CD4-positive, alpha-beta T cell (primary cell): ENCODE measurements around the gene PLXNB3. TPM values are rescaled to one million over a fixed set of nuclear protein-coding genes. Genes with fewer than 3 reads are reported as not detected.
A peak's percentile ranks its signal among the peaks of the same experiment; 100 is the strongest.
"Not testable (repeated sequence)": the region's sequence is repeated elsewhere in the genome, so short reads cannot be mapped to it uniquely, and the experiment has no call there.

Experiments
- ATAC-seq: fragments of 200-7000 bp; cut with Tn5 transposase; one replicate; pipeline ENCODE4 v1.10.0; 2022; ENCODE audit warnings: mild to moderate bottlenecking; ENCODE audit not compliant: poor library complexity
- CTCF ChIA-PET: fragments of 350-600 bp; sonication (Branson Sonifier 250); formaldehyde crosslinking; loops from one replicate; lab custom pipeline; 2021; ENCODE audit warnings: antibody characterized with exemption, inconsistent platforms; lab: Charles Lee
- POLR2A ChIA-PET: fragments of 350-600 bp; sonication (Branson Sonifier 250); formaldehyde crosslinking; loops from one replicate; lab custom pipeline; 2021; ENCODE audit warnings: antibody characterized with exemption, inconsistent platforms; lab: Charles Lee
- DNase-seq, 14 experiments: peaks; one replicate each; pipeline ENCODE4 v3.0.0-alpha.2; 2013 to 2020; ENCODE audit warnings: mixed read lengths in 2 of 14
- H3K27ac ChIP-seq, 2 donors: one replicate each; pipeline versions ENCODE4 v1.5.1 to v1.7.0; 2013; ENCODE audit warnings: low read length in 2 of 2, low read depth in 1 of 2, mild to moderate bottlenecking in 1 of 2
- H3K27me3 ChIP-seq, 2 experiments: 1 replicate in 1 of 2; 2 replicates in 1 of 2; pipeline versions ENCODE4 v1.6.1 to v1.7.0; 2013; ENCODE audit warnings: low read length in 2 of 2, control low read depth in 1 of 2, mild to moderate bottlenecking in 1 of 2, moderate library complexity in 1 of 2; ENCODE audit not compliant: insufficient read depth in 2 of 2, control insufficient read depth in 1 of 2
- H3K36me3 ChIP-seq: one replicate; pipeline ENCODE4 v1.6.1; 2013; ENCODE audit warnings: low read length, control low read depth; ENCODE audit not compliant: insufficient read depth
- H3K4me1 ChIP-seq: one replicate; pipeline ENCODE4 v1.6.1; 2013; ENCODE audit warnings: low read length, control low read depth; ENCODE audit not compliant: insufficient read depth
- H3K4me3 ChIP-seq: one replicate; pipeline ENCODE4 v1.5.1; 2013; ENCODE audit warnings: mild to moderate bottlenecking, low read length, moderate library complexity
- H3K9me3 ChIP-seq, 2 experiments: 1 replicate in 1 of 2; 2 replicates in 1 of 2; pipeline versions ENCODE4 v1.6.1 to v1.7.0; 2013; ENCODE audit warnings: low read length in 2 of 2, mild to moderate bottlenecking in 2 of 2, control low read depth in 1 of 2, moderate library complexity in 1 of 2; ENCODE audit not compliant: control insufficient read depth in 1 of 2, insufficient read depth in 1 of 2
- H3K27ac Mint-ChIP-seq: one replicate; pipeline ENCODE4 v1.8.0; 2020; ENCODE audit warnings: mixed read lengths
- H3K27me3 Mint-ChIP-seq: one replicate; pipeline ENCODE4 v1.8.0; 2021; ENCODE audit warnings: mixed read lengths
- H3K36me3 Mint-ChIP-seq: one replicate; pipeline ENCODE4 v1.8.0; 2021; ENCODE audit warnings: low read depth, mixed read lengths
- H3K4me1 Mint-ChIP-seq: one replicate; pipeline ENCODE4 v1.8.0; 2021; ENCODE audit warnings: low read depth, mixed read lengths
- H3K4me3 Mint-ChIP-seq: one replicate; pipeline ENCODE4 v1.8.0; 2020; ENCODE audit warnings: mild to moderate bottlenecking, mixed read lengths
- H3K9me3 Mint-ChIP-seq: one replicate; pipeline ENCODE4 v1.8.0; 2020; ENCODE audit warnings: mixed read lengths
- intact Hi-C, 2 experiments: fragments of 100-400 bp; cut with DNase I in 1 of 2; cut with micrococcal nuclease in 1 of 2; formaldehyde crosslinking; loops; one replicate each; pipeline versions ENCODE4 v1.15.1 to v1.9.0; 2023 to 2025; cut with DNase I, micrococcal nuclease
- total RNA-seq, 174 experiments: library from RNA in 2 of 174; stranded (reverse) in 2 of 174; gene quantifications; one replicate each; pipeline ENCODE4 v1.2.3 and lab custom pipeline; 2021 to 2026
- TF ChIP-seq, protein P1 (sequence below): fragments of 200-600 bp; IDR thresholded peaks from one replicate; pipeline ENCODE4 v1.8.0; 2022; ENCODE audit warnings: antibody characterized with exemption, mild to moderate bottlenecking

Gene PLXNB3
- total RNA-seq, 2 experiments from 2014 or later, result not detected

- TF ChIP-seq, protein P1, sequence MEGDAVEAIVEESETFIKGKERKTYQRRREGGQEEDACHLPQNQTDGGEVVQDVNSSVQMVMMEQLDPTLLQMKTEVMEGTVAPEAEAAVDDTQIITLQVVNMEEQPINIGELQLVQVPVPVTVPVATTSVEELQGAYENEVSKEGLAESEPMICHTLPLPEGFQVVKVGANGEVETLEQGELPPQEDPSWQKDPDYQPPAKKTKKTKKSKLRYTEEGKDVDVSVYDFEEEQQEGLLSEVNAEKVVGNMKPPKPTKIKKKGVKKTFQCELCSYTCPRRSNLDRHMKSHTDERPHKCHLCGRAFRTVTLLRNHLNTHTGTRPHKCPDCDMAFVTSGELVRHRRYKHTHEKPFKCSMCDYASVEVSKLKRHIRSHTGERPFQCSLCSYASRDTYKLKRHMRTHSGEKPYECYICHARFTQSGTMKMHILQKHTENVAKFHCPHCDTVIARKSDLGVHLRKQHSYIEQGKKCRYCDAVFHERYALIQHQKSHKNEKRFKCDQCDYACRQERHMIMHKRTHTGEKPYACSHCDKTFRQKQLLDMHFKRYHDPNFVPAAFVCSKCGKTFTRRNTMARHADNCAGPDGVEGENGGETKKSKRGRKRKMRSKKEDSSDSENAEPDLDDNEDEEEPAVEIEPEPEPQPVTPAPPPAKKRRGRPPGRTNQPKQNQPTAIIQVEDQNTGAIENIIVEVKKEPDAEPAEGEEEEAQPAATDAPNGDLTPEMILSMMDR, result no peak
- H3K4me3 Mint-ChIP-seq, result no peak overlapping the region
- POLR2A ChIA-PET, result no interaction called here
- H3K27me3 ChIP-seq, result no peaks in the 10 kb centered on the region
- peaks cover 43% of the 10 kb centered on the region for H3K4me1 ChIP-seq
- H3K36me3 Mint-ChIP-seq, result no peaks in the 10 kb centered on the region
- no peak for DNase-seq
- H3K27me3 Mint-ChIP-seq, result no peaks in the 10 kb centered on the region
- H3K4me1 Mint-ChIP-seq, result peaks cover 27% of the 10 kb centered on the region
- H3K9me3 ChIP-seq, result no peaks in the 10 kb centered on the region
- H3K27ac ChIP-seq, result no peak overlapping the region
- no peak for ATAC-seq
- no peaks in the 10 kb centered on the region for H3K9me3 Mint-ChIP-seq
- H3K27ac Mint-ChIP-seq, result no peak overlapping the region
- no peaks in the 10 kb centered on the region for H3K36me3 ChIP-seq
- CTCF ChIA-PET, result no interaction called here
- H3K4me3 ChIP-seq, result no peak overlapping the region
- intact Hi-C loops, result loop anchor here in 1 of 2 experiments (5.0 kb wide), 1 partner anchor 83 kb away; no protein-coding TSS in a partner anchor
Observed at GRCh38 chrX:153814591-153815315, 50.7 kb downstream of the PLXNB3 start.

DNA sequence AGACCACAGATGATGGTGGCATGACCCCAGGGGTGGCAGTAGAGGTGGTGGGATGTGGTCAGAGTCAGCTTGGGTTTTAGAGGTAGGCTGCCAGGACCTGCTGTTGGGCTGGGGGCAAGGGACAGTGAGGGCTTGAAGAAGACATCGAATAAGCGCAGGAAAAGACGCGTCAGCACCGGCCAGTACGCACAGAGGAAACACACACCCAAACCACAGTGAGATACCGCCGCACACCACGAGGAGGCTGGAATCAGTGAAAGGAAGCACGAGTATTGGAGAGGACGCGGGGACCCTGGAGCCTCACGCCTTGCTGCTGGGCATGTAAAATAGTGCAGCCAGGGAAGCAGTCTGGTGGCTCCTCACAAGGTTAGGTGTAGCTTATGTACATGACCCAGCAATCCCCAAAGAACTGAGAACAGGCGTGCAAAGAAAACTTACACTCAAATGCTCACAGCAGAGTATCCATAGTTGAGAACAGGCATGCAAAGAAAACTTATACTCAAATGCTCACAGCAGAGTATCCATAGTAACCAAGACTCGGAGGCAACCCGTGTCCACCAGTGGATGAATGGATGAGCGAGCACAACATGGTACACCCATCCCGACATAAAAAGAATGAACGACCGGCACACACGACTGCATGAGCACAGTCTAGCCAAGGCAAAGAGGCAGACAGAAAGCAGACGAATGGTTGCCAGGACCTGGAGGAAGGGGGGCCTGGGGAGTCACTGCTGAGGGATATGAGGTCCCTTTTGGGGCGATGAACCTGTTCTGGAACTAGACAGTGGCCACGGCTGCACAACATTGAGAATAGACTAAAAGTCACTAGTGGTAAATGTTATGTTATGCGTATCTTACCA, 53.0 kb downstream of the PLXNB3 start:
- H3K27ac Mint-ChIP-seq, result peak overlapping the region; percentile 41
- DNase-seq, result peak in 10 of 14 experiments; percentile 12 to 70 (median 38)
- Histone ChIP-seq H3K27me3 (no peaks in the 10 kb centered on the region), H3K4me3 (no peak overlapping the region), H3K27ac (no peak overlapping the region), H3K4me1 (peaks cover 65% of the 10 kb centered on the region), H3K36me3 (no peaks in the 10 kb centered on the region), H3K9me3 (no peaks in the 10 kb centered on the region)
- POLR2A ChIA-PET, result interaction anchor here (1.0 kb wide), 2 partner anchors 110 to 111 kb away, joined by 3 to 4 read pairs; no protein-coding TSS in a partner anchor
- no peaks in the 10 kb centered on the region for H3K27me3 Mint-ChIP-seq
- H3K9me3 Mint-ChIP-seq, result no peaks in the 10 kb centered on the region
- H3K4me3 Mint-ChIP-seq, result peak overlapping the region; percentile 84
- TF ChIP-seq, protein P1, result no peak
- no peaks in the 10 kb centered on the region for H3K36me3 Mint-ChIP-seq
- intact Hi-C loops, result loop anchor here in 1 of 2 experiments (5.0 kb wide), 1 partner anchor 80 kb away; no protein-coding TSS in a partner anchor
- peak; percentile 67 for ATAC-seq
- CTCF ChIA-PET, result interaction anchor here (0.6 kb wide), 1 partner anchor 62 kb away, joined by 3 read pairs; no protein-coding TSS in a partner anchor
- H3K4me1 Mint-ChIP-seq, result peaks cover 43% of the 10 kb centered on the region

GRCh38 chrX:153818064-153818463, 54.0 kb downstream of the PLXNB3 start:
- not testable (repeated sequence) for H3K4me3 Mint-ChIP-seq, H3K36me3 Mint-ChIP-seq
- POLR2A ChIA-PET, result interaction anchor here (1.5 to 2.1 kb wide), 2 partner anchors 91 to 109 kb away, joined by 3 to 11 read pairs; no protein-coding TSS in a partner anchor

More at GRCh38 chrX:153818064-153818463, 54.0 kb downstream of the PLXNB3 start:
- CTCF ChIA-PET, H3K9me3 ChIP-seq, H3K27ac ChIP-seq, H3K4me3 ChIP-seq, H3K9me3 Mint-ChIP-seq, ATAC-seq, H3K36me3 ChIP-seq, H3K27ac Mint-ChIP-seq, DNase-seq, H3K27me3 ChIP-seq, H3K27me3 Mint-ChIP-seq: not testable (repeated sequence)
- H3K4me1 ChIP-seq, result peaks cover 74% of the 10 kb centered on the region
- peaks cover 50% of the 10 kb centered on the region for H3K4me1 Mint-ChIP-seq
- intact Hi-C loops, result loop anchor here in 1 of 2 experiments (5.0 kb wide), 1 partner anchor 79 kb away; no protein-coding TSS in a partner anchor
